GM21825 (cell line): ENCODE results near the gene CSRP1.
"Not testable (repeated sequence)": the region's sequence is repeated elsewhere in the genome, so short reads cannot be mapped to it uniquely, and the experiment has no call there.

Experiments used
- ATAC-seq: cut with Tn5 transposase; IDR thresholded peaks from one replicate; pipeline ENCODE4 v1.9.1; 2021; ENCODE audit warnings: mild to moderate bottlenecking, moderate library complexity; ENCODE audit not compliant: unreplicated experiment

Gene CSRP1

GRCh38 chr1:201479201-201479730 lies 27.7 kb downstream of the CSRP1 start:
- ATAC-seq = no peak

GRCh38 chr1:201478666-201479065 lies 28.3 kb downstream of the CSRP1 start:
- ATAC-seq = not testable (repeated sequence)

- ATAC-seq = no peak
Measured at GRCh38 chr1:201476670-201477344, 30.1 kb downstream of the CSRP1 start.

GRCh38 chr1:201475915-201476669 lies 30.8 kb downstream of the CSRP1 start:
- no peak for ATAC-seq

GRCh38 chr1:201475130-201475529 lies 31.8 kb downstream of the CSRP1 start:
- no peak for ATAC-seq

- no peak for ATAC-seq
Measured at GRCh38 chr1:201473296-201473695, 33.6 kb downstream of the CSRP1 start.

GRCh38 chr1:201472321-201472720 lies 34.6 kb downstream of the CSRP1 start:
- not testable (repeated sequence) for ATAC-seq

- no peak for ATAC-seq
Measured at GRCh38 chr1:201471772-201472171, 35.2 kb downstream of the CSRP1 start.

GRCh38 chr1:201470581-201470980 lies 36.3 kb downstream of the CSRP1 start:
- ATAC-seq = no peak

- ATAC-seq = no peak
Measured at GRCh38 chr1:201469645-201470074, 37.3 kb downstream of the CSRP1 start.

GRCh38 chr1:201468844-201469644 lies 37.9 kb downstream of the CSRP1 start, which contains the start of gene PHLDA3:
TSS of gene PHLDA3 (minus strand) at chr1:201469188. CDS start at chr1:201468786, 402 bp downstream.
- ATAC-seq = peak; percentile 82

- ATAC-seq = peak; percentile 39
Measured at GRCh38 chr1:201468501-201468843, 38.5 kb downstream of the CSRP1 start.

GRCh38 chr1:201466492-201466891 lies 40.4 kb downstream of the CSRP1 start:
- no peak for ATAC-seq

- ATAC-seq = no peak
Measured at GRCh38 chr1:201465698-201466290, 41.1 kb downstream of the CSRP1 start.

- no peak for ATAC-seq
Measured at GRCh38 chr1:201463071-201463552, 43.8 kb downstream of the CSRP1 start.

GRCh38 chr1:201461645-201462441 lies 45.1 kb downstream of the CSRP1 start:
- no peak for ATAC-seq

- ATAC-seq = no peak
Measured at GRCh38 chr1:201460814-201461644, 45.9 kb downstream of the CSRP1 start.

GRCh38 chr1:201459775-201460174 lies 47.1 kb downstream of the CSRP1 start:
- ATAC-seq = no peak

- ATAC-seq = no peak
Measured at GRCh38 chr1:201459052-201459451, 47.9 kb downstream of the CSRP1 start.
